PFSK-1 (cell line): ENCODE results near the gene ANKH.

ENCODE experiments used
- POLR2AphosphoS5 ChIP-seq: IDR thresholded peaks from 2 replicates; pipeline ENCODE4 v1.6.1; 2012; ENCODE audit warnings: low read depth, mild to moderate bottlenecking, control low read depth, low read length, moderate library complexity
- REST ChIP-seq, 2 experiments: IDR thresholded peaks; 2 replicates each; pipeline versions ENCODE4 v1.6.1 to v1.8.0; 2011 to 2012; ENCODE audit warnings: low read depth in 2 of 2, low read length in 2 of 2, control low read depth in 1 of 2, inconsistent platforms in 1 of 2, mild to moderate bottlenecking in 1 of 2, moderate library complexity in 1 of 2; ENCODE audit not compliant: insufficient read depth in 1 of 2
- SIN3A ChIP-seq: IDR thresholded peaks from 2 replicates; pipeline ENCODE4 v1.6.1; 2012; ENCODE audit warnings: mild to moderate bottlenecking, low read length, moderate library complexity, borderline replicate concordance; ENCODE audit not compliant: insufficient read depth

DNA sequence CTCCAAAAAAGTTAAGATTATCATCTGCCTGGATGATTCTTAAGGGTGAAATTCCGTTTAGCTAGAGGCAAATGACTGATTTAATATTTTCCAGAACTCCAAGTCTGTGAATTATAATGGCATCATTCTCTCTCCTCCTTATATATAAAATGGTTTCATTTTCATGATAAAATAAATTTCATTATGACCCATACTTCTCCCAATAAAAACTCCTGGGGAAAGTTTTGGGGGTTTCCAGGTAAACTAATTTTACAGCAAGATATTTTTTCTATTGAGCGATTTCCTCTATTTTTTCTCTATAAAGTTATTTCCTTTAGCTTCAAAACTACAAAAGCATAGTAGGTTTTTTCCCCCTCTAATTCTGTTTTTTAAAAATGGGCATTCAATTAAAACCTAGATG, 214.7 kb downstream of the ANKH start:
- TF ChIP-seq SIN3A: no peak
- TF ChIP-seq REST (IDR thresholded peaks at IDR 0.05; ENCODE audit: insufficient read depth in 1 of 2, low read depth in 2 of 2, low read length in 2 of 2): no peak
- TF ChIP-seq POLR2AphosphoS5: no peak
